ENCODE results near the gene GPR21. TPM values are rescaled to one million over a fixed set of nuclear protein-coding genes. Genes with fewer than 3 reads are reported as not detected.

The GPR21 gene
- total and polyA plus RNA-seq, 7 donors: 0.05 to 0.64 (median 0.12) TPM; not detected in 4

- 90 to 96% (median 94%) methylated on average over 3 of the region's 3 CpGs for WGBS, 3 donors
- DNase-seq: no peak
- intact Hi-C loops (cut with DNase I): loop anchor here in 1 of 2 donors (10.0 kb wide), 1 partner anchor 74 kb away; no protein-coding TSS in a partner anchor
- Histone ChIP-seq H3K9me3 (no peaks in the 10 kb centered on the region), H3K4me3 (no peak overlapping the region), H3K27ac (no peak overlapping the region), H3K27me3 (ENCODE audit: insufficient read depth in 3 of 3, low read length in 2 of 3) (no peaks in the 10 kb centered on the region), H3K4me1 (no peaks in the 10 kb centered on the region), H3K36me3 (ENCODE audit: insufficient read depth in 1 of 2, low read depth in 1 of 2) (peaks cover 14 to 99% of the 10 kb centered on the region in 2 donors)
- ATAC-seq: no peak
- TF ChIP-seq, protein P1, sequence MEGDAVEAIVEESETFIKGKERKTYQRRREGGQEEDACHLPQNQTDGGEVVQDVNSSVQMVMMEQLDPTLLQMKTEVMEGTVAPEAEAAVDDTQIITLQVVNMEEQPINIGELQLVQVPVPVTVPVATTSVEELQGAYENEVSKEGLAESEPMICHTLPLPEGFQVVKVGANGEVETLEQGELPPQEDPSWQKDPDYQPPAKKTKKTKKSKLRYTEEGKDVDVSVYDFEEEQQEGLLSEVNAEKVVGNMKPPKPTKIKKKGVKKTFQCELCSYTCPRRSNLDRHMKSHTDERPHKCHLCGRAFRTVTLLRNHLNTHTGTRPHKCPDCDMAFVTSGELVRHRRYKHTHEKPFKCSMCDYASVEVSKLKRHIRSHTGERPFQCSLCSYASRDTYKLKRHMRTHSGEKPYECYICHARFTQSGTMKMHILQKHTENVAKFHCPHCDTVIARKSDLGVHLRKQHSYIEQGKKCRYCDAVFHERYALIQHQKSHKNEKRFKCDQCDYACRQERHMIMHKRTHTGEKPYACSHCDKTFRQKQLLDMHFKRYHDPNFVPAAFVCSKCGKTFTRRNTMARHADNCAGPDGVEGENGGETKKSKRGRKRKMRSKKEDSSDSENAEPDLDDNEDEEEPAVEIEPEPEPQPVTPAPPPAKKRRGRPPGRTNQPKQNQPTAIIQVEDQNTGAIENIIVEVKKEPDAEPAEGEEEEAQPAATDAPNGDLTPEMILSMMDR (IDR thresholded peaks at IDR 0.05): no peak
These were observed 47.0 kb downstream of the GPR21 start for GRCh38 chr9:123080444-123080843.

- ATAC-seq: peak in 1 of 4 donors; percentile 35
- H3K36me3 ChIP-seq (ENCODE audit: insufficient read depth in 1 of 2, low read depth in 1 of 2): peaks cover 14 to 93% of the 10 kb centered on the region in 2 donors
- H3K27ac ChIP-seq: no peak overlapping the region
- TF ChIP-seq, protein P1 (IDR thresholded peaks at IDR 0.05): peak; percentile 35
- H3K9me3 ChIP-seq: no peaks in the 10 kb centered on the region
- WGBS, 3 donors: 61 to 71% (median 64%) methylated on average over 2 of the region's 2 CpGs
- intact Hi-C loops (cut with DNase I): loop anchor here in 1 of 2 donors (10.0 kb wide), 1 partner anchor 73 kb away; no protein-coding TSS in a partner anchor
- DNase-seq: no peak
- no peaks in the 10 kb centered on the region for H3K4me1 ChIP-seq
- H3K27me3 ChIP-seq (ENCODE audit: insufficient read depth in 3 of 3, low read length in 2 of 3): no peaks in the 10 kb centered on the region
- H3K4me3 ChIP-seq: no peak overlapping the region
These were observed 48.4 kb downstream of the GPR21 start for GRCh38 chr9:123081824-123082223.

GRCh38 chr9:123083680-123084079, 50.2 kb downstream of the GPR21 start:
- H3K4me3 ChIP-seq: no peak overlapping the region
- intact Hi-C loops (cut with DNase I): loop anchor here in 1 of 2 donors (10.0 kb wide), 1 partner anchor 71 kb away; no protein-coding TSS in a partner anchor
- H3K27ac ChIP-seq: no peak overlapping the region
- WGBS, 3 donors: 89 to 95% (median 90%) methylated on average over 6 of the region's 6 CpGs
- H3K9me3 ChIP-seq: no peaks in the 10 kb centered on the region
- peaks cover 7 to 84% of the 10 kb centered on the region in 2 donors for H3K36me3 ChIP-seq (ENCODE audit: insufficient read depth in 1 of 2, low read depth in 1 of 2)
- DNase-seq: no peak
- TF ChIP-seq, protein P1 (IDR thresholded peaks at IDR 0.05): no peak
- H3K4me1 ChIP-seq: no peaks in the 10 kb centered on the region
- ATAC-seq: no peak
- H3K27me3 ChIP-seq (ENCODE audit: insufficient read depth in 3 of 3, low read length in 2 of 3): no peaks in the 10 kb centered on the region

DNA sequence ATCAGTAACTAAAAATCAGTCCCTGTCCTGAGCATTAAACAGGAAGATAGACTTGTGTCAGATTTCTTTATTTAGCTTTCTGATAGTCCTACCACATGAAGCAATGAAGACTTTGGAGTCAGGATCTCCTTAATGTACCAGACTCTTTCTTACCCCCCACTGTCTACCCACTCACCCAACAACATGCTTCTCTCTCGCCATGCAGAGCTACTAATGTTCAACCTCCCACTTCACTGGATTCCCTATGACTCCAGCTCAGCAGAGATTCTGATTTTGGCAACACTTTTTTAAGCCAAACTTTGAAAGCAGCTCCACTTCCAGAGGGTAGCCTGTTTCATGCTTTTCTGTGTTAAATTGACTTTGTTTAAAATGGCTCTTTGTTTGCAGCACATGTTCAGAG, 50.8 kb downstream of the GPR21 start:
- no peak overlapping the region for H3K4me3 ChIP-seq
- peaks cover 6 to 84% of the 10 kb centered on the region in 2 donors for H3K36me3 ChIP-seq (ENCODE audit: insufficient read depth in 1 of 2, low read depth in 1 of 2)
- no peaks in the 10 kb centered on the region for H3K4me1 ChIP-seq
- intact Hi-C loops (cut with DNase I): loop anchor here in 1 of 2 donors (10.0 kb wide), 1 partner anchor 71 kb away; no protein-coding TSS in a partner anchor
- H3K27me3 ChIP-seq (ENCODE audit: insufficient read depth in 3 of 3, low read length in 2 of 3): no peaks in the 10 kb centered on the region
- ATAC-seq (no peak), DNase-seq (no peak)
- H3K9me3 ChIP-seq: no peaks in the 10 kb centered on the region
- TF ChIP-seq, protein P1 (IDR thresholded peaks at IDR 0.05): no peak
- H3K27ac ChIP-seq: no peak overlapping the region
- WGBS, 3 donors: 93 to 100% (median 95%) methylated on average over 1 of the region's 1 CpG

Other genes starting within 250 kb of the GPR21 start
- not detected for gene OR5C1, start 244.7 kb upstream of the GPR21 start, total RNA-seq
- gene OR5C1, start 244.7 kb upstream of the GPR21 start, polyA plus RNA-seq: not detected
- not detected for gene OR1K1, start 233.5 kb upstream of the GPR21 start, total RNA-seq
- gene OR1K1, start 233.5 kb upstream of the GPR21 start, polyA plus RNA-seq: not detected
- gene PDCL, start 205.1 kb upstream of the GPR21 start, total RNA-seq: 1 to 10 TPM; 4.1 to 5.7 (median 4.5) TPM
- 1 to 10 TPM; 3.8 to 5.1 (median 4.7) TPM for gene PDCL, start 205.1 kb upstream of the GPR21 start, polyA plus RNA-seq
- gene RC3H2, start 128.3 kb upstream of the GPR21 start, total RNA-seq: 10 to 100 TPM; 24.8 to 33.7 (median 31.6) TPM
- 10 to 100 TPM in 2 of 3 donors, 1 to 10 TPM in 1; 5.6 to 23.4 (median 11.3) TPM for gene RC3H2, start 128.3 kb upstream of the GPR21 start, polyA plus RNA-seq
- 1 to 10 TPM; 6.1 to 8.7 (median 6.4) TPM for gene ZBTB6, start 120.3 kb upstream of the GPR21 start, total RNA-seq
- gene ZBTB6, start 120.3 kb upstream of the GPR21 start, polyA plus RNA-seq: 10 to 100 TPM in 1 of 3 donors, 1 to 10 TPM in 2; 3.9 to 12.6 (median 3.9) TPM
- 1 to 10 TPM; 2.0 to 4.8 (median 2.8) TPM for gene ZBTB26, start 102.2 kb upstream of the GPR21 start, total RNA-seq
- 1 to 10 TPM; 2.2 to 4.3 (median 3.9) TPM for gene ZBTB26, start 102.2 kb upstream of the GPR21 start, polyA plus RNA-seq
- gene RABGAP1, start 92.6 kb upstream of the GPR21 start, total RNA-seq: 10 to 100 TPM; 32.8 to 57.9 (median 39.2) TPM
- 10 to 100 TPM; 15.5 to 33.8 (median 16.1) TPM for gene RABGAP1, start 92.6 kb upstream of the GPR21 start, polyA plus RNA-seq
- 1 to 10 TPM; 6.2 to 8.5 (median 7.1) TPM for gene STRBP, start 234.9 kb downstream of the GPR21 start, total RNA-seq
- 1 to 10 TPM; 3.8 to 5.6 (median 4.8) TPM for gene STRBP, start 234.9 kb downstream of the GPR21 start, polyA plus RNA-seq